Liver (tissue), 9 donors: ENCODE measurements around the gene ISM1. TPM values are rescaled to one million over a fixed set of nuclear protein-coding genes. Genes with fewer than 3 reads are reported as not detected.

ENCODE experiments used
- DNase-seq: peaks from one replicate; pipeline ENCODE4 v3.0.0-alpha.2; 2017; ENCODE audit warnings: low spot score
- H3K27ac ChIP-seq, 2 donors: one replicate each; pipeline ENCODE4 v1.7.0; 2013; ENCODE audit warnings: inconsistent platforms in 2 of 2, low read length in 2 of 2, control low read depth in 1 of 2, low read depth in 1 of 2, mild to moderate bottlenecking in 1 of 2
- H3K27me3 ChIP-seq, 4 donors: one replicate each; pipeline versions ENCODE4 v1.6.1 to v1.7.0; 2013; ENCODE audit warnings: low read length in 3 of 4, inconsistent platforms in 1 of 4, mild to moderate bottlenecking in 1 of 4, moderate library complexity in 1 of 4; ENCODE audit not compliant: control insufficient read depth in 4 of 4, insufficient read depth in 4 of 4
- H3K36me3 ChIP-seq, 4 donors: one replicate each; pipeline versions ENCODE4 v1.6.1 to v1.7.0; 2013; ENCODE audit warnings: low read length in 3 of 4, mild to moderate bottlenecking in 3 of 4, low read depth in 1 of 4, moderate library complexity in 1 of 4; ENCODE audit not compliant: control insufficient read depth in 4 of 4, insufficient read depth in 3 of 4
- H3K4me1 ChIP-seq, 4 donors: one replicate each; pipeline versions ENCODE4 v1.6.1 to v1.7.0; 2013; ENCODE audit warnings: low read length in 3 of 4, mild to moderate bottlenecking in 3 of 4, moderate library complexity in 1 of 4; ENCODE audit not compliant: control insufficient read depth in 4 of 4, insufficient read depth in 4 of 4
- H3K4me3 ChIP-seq, 3 donors: one replicate each; pipeline versions ENCODE4 v1.6.1 to v1.7.0; 2013; ENCODE audit warnings: low read length in 3 of 3, control low read depth in 1 of 3, low read depth in 1 of 3, mild to moderate bottlenecking in 1 of 3
- H3K9ac ChIP-seq, 2 donors: one replicate each; pipeline ENCODE4 v1.7.0; 2013; ENCODE audit warnings: low read length in 2 of 2, mild to moderate bottlenecking in 2 of 2, moderate library complexity in 2 of 2, control low read depth in 1 of 2, low read depth in 1 of 2
- H3K9me3 ChIP-seq, 4 donors: one replicate each; pipeline versions ENCODE4 v1.6.1 to v1.7.0; 2013; ENCODE audit warnings: low read length in 3 of 4; ENCODE audit not compliant: control insufficient read depth in 4 of 4
- EGR1 ChIP-seq, 2 donors: IDR thresholded peaks; 2 replicates each; pipeline ENCODE4 v1.6.1; 2016 to 2018; ENCODE audit warnings: antibody characterized with exemption in 2 of 2, low read depth in 2 of 2
- FOXA1 ChIP-seq: IDR thresholded peaks from 2 replicates; pipeline ENCODE4 v1.6.1; 2016; ENCODE audit warnings: antibody characterized with exemption
- FOXA2 ChIP-seq: IDR thresholded peaks from 2 replicates; pipeline ENCODE4 v1.6.1; 2016; ENCODE audit warnings: antibody characterized with exemption
- GABPA ChIP-seq, 2 donors: IDR thresholded peaks in 1 of 2; conservative IDR thresholded peaks in 1 of 2; 2 replicates each; pipeline ENCODE4 v1.6.1; 2016; ENCODE audit warnings: antibody characterized with exemption in 2 of 2, mild to moderate bottlenecking in 1 of 2, moderate library complexity in 1 of 2
- HNF4A ChIP-seq, 2 donors: conservative IDR thresholded peaks; 2 replicates each; pipeline ENCODE4 v1.6.1; 2016; ENCODE audit warnings: antibody characterized with exemption in 2 of 2, mild to moderate bottlenecking in 2 of 2
- HNF4G ChIP-seq: IDR thresholded peaks from 2 replicates; pipeline ENCODE4 v1.6.1; 2016; ENCODE audit warnings: antibody characterized with exemption
- JUND ChIP-seq, 2 donors: IDR thresholded peaks; 2 replicates each; pipeline ENCODE4 v1.6.1; 2016; ENCODE audit warnings: antibody characterized with exemption in 2 of 2
- NR2F2 ChIP-seq: IDR thresholded peaks from 2 replicates; pipeline ENCODE4 v1.6.1; 2016; ENCODE audit warnings: antibody characterized with exemption
- RAD21 ChIP-seq, 2 donors: IDR thresholded peaks; 2 replicates each; pipeline ENCODE4 v1.6.1; 2016; ENCODE audit warnings: antibody characterized with exemption in 2 of 2, mild to moderate bottlenecking in 2 of 2
- RXRA ChIP-seq, 2 donors: IDR thresholded peaks; 2 replicates each; pipeline ENCODE4 v1.6.1; 2017 to 2018; ENCODE audit warnings: antibody characterized with exemption in 2 of 2, mild to moderate bottlenecking in 1 of 2
- SP1 ChIP-seq: IDR thresholded peaks from 2 replicates; pipeline ENCODE4 v1.6.1; 2018; ENCODE audit warnings: antibody characterized with exemption, mild to moderate bottlenecking
- TAF1 ChIP-seq: conservative IDR thresholded peaks from 2 replicates; pipeline ENCODE4 v1.6.1; 2016; ENCODE audit warnings: antibody characterized with exemption, mild to moderate bottlenecking
- YY1 ChIP-seq: IDR thresholded peaks from 2 replicates; pipeline ENCODE4 v1.6.1; 2016; ENCODE audit warnings: antibody characterized with exemption, mild to moderate bottlenecking
- WGBS: extraction: QIAGEN DNeasy Blood & Tissue Kit; methylation state at CpG from one replicate; pipeline ENCODE4 v1.1.7; 2013; 5-methylcytosine and 5-hydroxymethylcytosine counted together
- polyA plus RNA-seq, 2 donors: library from polyadenylated mRNA; stranded (reverse) in 1 of 2; unstranded in 1 of 2; fragments of 200-250 nt in 1 of 2; fragments of >200 nt in 1 of 2; fragmentation: Nextera tagmentation in 1 of 2; extraction: Ambion mirVana in 1 of 2; gene quantifications; one replicate each; pipeline versions ENCODE4 v1.2.1 to v1.2.3, GENCODE V29; 2013 to 2015
- total RNA-seq, 2 donors: library from RNA; depleted of rRNA; stranded (reverse); fragments of >200 nt; gene quantifications; one replicate each; pipeline ENCODE4 v1.2.3, GENCODE V29; 2014
- TF ChIP-seq, protein P1 (sequence below): IDR thresholded peaks from 2 replicates; pipeline ENCODE4 v1.6.1; 2016; ENCODE audit warnings: antibody characterized with exemption
- TF ChIP-seq, protein P2 (sequence below): IDR thresholded peaks from 2 replicates; pipeline ENCODE4 v1.6.1; 2016; ENCODE audit warnings: antibody characterized with exemption, mild to moderate bottlenecking
- TF ChIP-seq, protein P3 (sequence below): fragments of 150-350 bp; IDR thresholded peaks from 2 replicates; pipeline ENCODE4 v1.5.1; 2017; ENCODE audit warnings: improper control_type of control experiment, low read depth, low read length; ENCODE audit not compliant: missing input control
- TF ChIP-seq, protein P4 (sequence below): IDR thresholded peaks from 2 replicates; pipeline ENCODE4 v1.6.1; 2016; ENCODE audit warnings: antibody characterized with exemption
- TF ChIP-seq, protein P5 (sequence below): IDR thresholded peaks from 2 replicates; pipeline ENCODE4 v1.6.1; 2016; ENCODE audit warnings: antibody characterized with exemption
- donor health status: healthy.
- donor health status: healthy.
- donor health status: healthy.
- donor health status: healthy.
- donor health status: healthy.

The ISM1 gene
- total and polyA plus RNA-seq, 4 donors, result 0.82 to 6.4 (median 1.2) TPM; not detected in 1

DNA sequence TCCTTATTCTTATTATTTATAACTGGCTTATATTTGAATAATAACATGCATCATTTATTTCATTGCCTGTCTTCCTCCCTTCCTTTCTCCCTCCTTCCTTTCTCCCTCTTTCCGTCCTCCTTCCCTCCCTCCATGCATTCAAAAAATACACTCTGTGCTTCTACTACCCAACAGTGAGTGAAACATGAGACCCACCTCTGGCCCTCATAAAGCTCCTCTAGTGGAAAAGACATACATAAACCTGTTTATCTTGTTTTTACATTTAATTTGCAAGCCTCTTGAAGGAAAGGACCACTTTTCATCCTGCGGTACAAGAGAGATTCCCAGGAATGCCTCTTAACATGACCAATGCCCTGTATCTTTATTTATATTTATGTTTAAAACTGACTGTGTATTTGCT lies 21.8 kb upstream of the ISM1 start:
- no peak overlapping the region for H3K4me3 ChIP-seq
- no peak for DNase-seq
- H3K9me3 ChIP-seq, result no peaks in the 10 kb centered on the region
- no peak overlapping the region for H3K9ac ChIP-seq
- TF ChIP-seq NR2F2, result no peak
- no peak for TF ChIP-seq FOXA1
- TF ChIP-seq, protein P1, sequence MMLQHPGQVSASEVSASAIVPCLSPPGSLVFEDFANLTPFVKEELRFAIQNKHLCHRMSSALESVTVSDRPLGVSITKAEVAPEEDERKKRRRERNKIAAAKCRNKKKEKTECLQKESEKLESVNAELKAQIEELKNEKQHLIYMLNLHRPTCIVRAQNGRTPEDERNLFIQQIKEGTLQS, result no peak
- no peak for TF ChIP-seq FOXA2
- TF ChIP-seq JUND (IDR thresholded peaks at IDR 0.05), result no peak
- no peak for TF ChIP-seq GABPA (IDR thresholded peaks at IDR 0.05 in 1 of 2, conservative IDR thresholded peaks at IDR 0.05 in 1 of 2)
- TF ChIP-seq, protein P2, sequence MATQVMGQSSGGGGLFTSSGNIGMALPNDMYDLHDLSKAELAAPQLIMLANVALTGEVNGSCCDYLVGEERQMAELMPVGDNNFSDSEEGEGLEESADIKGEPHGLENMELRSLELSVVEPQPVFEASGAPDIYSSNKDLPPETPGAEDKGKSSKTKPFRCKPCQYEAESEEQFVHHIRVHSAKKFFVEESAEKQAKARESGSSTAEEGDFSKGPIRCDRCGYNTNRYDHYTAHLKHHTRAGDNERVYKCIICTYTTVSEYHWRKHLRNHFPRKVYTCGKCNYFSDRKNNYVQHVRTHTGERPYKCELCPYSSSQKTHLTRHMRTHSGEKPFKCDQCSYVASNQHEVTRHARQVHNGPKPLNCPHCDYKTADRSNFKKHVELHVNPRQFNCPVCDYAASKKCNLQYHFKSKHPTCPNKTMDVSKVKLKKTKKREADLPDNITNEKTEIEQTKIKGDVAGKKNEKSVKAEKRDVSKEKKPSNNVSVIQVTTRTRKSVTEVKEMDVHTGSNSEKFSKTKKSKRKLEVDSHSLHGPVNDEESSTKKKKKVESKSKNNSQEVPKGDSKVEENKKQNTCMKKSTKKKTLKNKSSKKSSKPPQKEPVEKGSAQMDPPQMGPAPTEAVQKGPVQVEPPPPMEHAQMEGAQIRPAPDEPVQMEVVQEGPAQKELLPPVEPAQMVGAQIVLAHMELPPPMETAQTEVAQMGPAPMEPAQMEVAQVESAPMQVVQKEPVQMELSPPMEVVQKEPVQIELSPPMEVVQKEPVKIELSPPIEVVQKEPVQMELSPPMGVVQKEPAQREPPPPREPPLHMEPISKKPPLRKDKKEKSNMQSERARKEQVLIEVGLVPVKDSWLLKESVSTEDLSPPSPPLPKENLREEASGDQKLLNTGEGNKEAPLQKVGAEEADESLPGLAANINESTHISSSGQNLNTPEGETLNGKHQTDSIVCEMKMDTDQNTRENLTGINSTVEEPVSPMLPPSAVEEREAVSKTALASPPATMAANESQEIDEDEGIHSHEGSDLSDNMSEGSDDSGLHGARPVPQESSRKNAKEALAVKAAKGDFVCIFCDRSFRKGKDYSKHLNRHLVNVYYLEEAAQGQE, result no peak
- TF ChIP-seq EGR1 (IDR thresholded peaks at IDR 0.05; ENCODE audit: low read depth in 2 of 2), result no peak
- TF ChIP-seq YY1, result no peak
- no peak for TF ChIP-seq SP1
- TF ChIP-seq HNF4G, result no peak
- TF ChIP-seq, protein P3, sequence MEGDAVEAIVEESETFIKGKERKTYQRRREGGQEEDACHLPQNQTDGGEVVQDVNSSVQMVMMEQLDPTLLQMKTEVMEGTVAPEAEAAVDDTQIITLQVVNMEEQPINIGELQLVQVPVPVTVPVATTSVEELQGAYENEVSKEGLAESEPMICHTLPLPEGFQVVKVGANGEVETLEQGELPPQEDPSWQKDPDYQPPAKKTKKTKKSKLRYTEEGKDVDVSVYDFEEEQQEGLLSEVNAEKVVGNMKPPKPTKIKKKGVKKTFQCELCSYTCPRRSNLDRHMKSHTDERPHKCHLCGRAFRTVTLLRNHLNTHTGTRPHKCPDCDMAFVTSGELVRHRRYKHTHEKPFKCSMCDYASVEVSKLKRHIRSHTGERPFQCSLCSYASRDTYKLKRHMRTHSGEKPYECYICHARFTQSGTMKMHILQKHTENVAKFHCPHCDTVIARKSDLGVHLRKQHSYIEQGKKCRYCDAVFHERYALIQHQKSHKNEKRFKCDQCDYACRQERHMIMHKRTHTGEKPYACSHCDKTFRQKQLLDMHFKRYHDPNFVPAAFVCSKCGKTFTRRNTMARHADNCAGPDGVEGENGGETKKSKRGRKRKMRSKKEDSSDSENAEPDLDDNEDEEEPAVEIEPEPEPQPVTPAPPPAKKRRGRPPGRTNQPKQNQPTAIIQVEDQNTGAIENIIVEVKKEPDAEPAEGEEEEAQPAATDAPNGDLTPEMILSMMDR, result no peak
- no peak for TF ChIP-seq HNF4A (conservative IDR thresholded peaks at IDR 0.05)
- TF ChIP-seq, protein P4, sequence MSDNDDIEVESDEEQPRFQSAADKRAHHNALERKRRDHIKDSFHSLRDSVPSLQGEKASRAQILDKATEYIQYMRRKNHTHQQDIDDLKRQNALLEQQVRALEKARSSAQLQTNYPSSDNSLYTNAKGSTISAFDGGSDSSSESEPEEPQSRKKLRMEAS, result no peak
- TF ChIP-seq RAD21 (IDR thresholded peaks at IDR 0.05), result no peak
- TF ChIP-seq TAF1, result no peak
- TF ChIP-seq, protein P5, sequence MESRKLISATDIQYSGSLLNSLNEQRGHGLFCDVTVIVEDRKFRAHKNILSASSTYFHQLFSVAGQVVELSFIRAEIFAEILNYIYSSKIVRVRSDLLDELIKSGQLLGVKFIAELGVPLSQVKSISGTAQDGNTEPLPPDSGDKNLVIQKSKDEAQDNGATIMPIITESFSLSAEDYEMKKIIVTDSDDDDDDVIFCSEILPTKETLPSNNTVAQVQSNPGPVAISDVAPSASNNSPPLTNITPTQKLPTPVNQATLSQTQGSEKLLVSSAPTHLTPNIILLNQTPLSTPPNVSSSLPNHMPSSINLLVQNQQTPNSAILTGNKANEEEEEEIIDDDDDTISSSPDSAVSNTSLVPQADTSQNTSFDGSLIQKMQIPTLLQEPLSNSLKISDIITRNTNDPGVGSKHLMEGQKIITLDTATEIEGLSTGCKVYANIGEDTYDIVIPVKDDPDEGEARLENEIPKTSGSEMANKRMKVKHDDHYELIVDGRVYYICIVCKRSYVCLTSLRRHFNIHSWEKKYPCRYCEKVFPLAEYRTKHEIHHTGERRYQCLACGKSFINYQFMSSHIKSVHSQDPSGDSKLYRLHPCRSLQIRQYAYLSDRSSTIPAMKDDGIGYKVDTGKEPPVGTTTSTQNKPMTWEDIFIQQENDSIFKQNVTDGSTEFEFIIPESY, result no peak
- no peak for TF ChIP-seq RXRA (IDR thresholded peaks at IDR 0.05)
- no peak overlapping the region for H3K27ac ChIP-seq
- WGBS, result 89% methylated on average over 2 of the region's 2 CpGs
- H3K36me3 ChIP-seq, result no peaks in the 10 kb centered on the region
- no peaks in the 10 kb centered on the region for H3K4me1 ChIP-seq
- H3K27me3 ChIP-seq, result no peaks in the 10 kb centered on the region
